ENCODE measurements around the gene AGPAT1. TPM values are rescaled to one million over a fixed set of nuclear protein-coding genes. Genes with fewer than 3 reads are reported as not detected.

AGPAT1 gene
- total and polyA plus RNA-seq, 10 of the 15 experiments (the other 5 are each of a cell fraction or from before 2014, with no cell fraction given) = 13.9 to 39.5 (median 24.7) TPM

DNA sequence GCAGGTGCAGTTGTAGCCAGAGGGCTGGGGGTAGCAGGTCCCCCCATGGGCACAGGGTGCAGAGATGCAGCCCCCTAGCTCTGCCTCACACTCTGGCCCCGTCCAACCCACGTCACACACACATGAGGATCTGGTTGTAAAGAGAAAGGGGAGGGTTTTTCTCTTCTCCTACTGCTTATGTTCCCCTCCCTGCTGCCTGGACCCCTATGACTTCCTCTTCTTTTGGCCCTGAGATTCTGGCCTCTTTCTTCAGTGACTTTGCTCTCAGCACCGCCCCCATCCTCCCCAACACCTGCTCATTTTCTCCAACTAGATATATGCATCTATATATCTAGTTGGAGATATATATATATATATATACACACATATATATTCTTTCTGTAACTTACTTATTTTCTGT is 38.2 kb upstream of the AGPAT1 start:
- Histone ChIP-seq H3K9ac (ENCODE audit: control insufficient read depth, insufficient read depth, low read length) (no peak overlapping the region), H3K27me3 (replicated peaks in 1 of 2; ENCODE audit: control insufficient read depth in 2 of 2, insufficient read depth in 2 of 2, low read length in 1 of 2) (peaks cover 2 to 3% of the 10 kb centered on the region in 2 experiments; a peak in 3 of 4 replicates), H3K4me2 (ENCODE audit: control insufficient read depth, insufficient read depth) (no peak overlapping the region), H3K9me3 (replicated peaks; ENCODE audit: control insufficient read depth, insufficient read depth, low read length) (no peaks in the 10 kb centered on the region), H3K79me2 (ENCODE audit: control insufficient read depth, insufficient read depth, low read length) (no peaks in the 10 kb centered on the region), H3K4me1 (ENCODE audit: control insufficient read depth, insufficient read depth, low read length) (no peaks in the 10 kb centered on the region), H4K20me1 (ENCODE audit: control insufficient read depth, insufficient read depth) (no peaks in the 10 kb centered on the region), H3K36me3 (ENCODE audit: control insufficient read depth in 2 of 2, insufficient read depth in 2 of 2, low read length in 1 of 2) (no peaks in the 10 kb centered on the region), H3K4me3 (no peak overlapping the region), H3K27ac (ENCODE audit: control insufficient read depth, insufficient read depth) (no peak overlapping the region), H2AFZ (ENCODE audit: control insufficient read depth, low read depth, low read length) (no peak overlapping the region)
- intact Hi-C loops (cut with micrococcal nuclease; ENCODE audit: unreplicated experiment) (no loop called here), in situ Hi-C loops (cut with MboI) (no loop called here)
- FAIRE-seq = no peak
- ChIA-PET CTCF (interaction anchor here (0.6 kb wide), 1 partner anchor 11 kb away, joined by 4 read pairs; no protein-coding TSS in a partner anchor), SMC1A (ENCODE audit: uncharacterized antibody, unreplicated experiment) (no interaction called here), RAD21 (ENCODE audit: unreplicated experiment) (no interaction called here), POLR2A (no interaction called here)
- ATAC-seq = no peak
- TF ChIP-seq SPI1 (IDR thresholded peaks at IDR 0.05; ENCODE audit: borderline replicate concordance, insufficient read depth, low read depth, low read length) (0 out of 2 replicates have a peak, but pooled peaks have one; percentile 3), JUNB (IDR thresholded peaks at IDR 0.05) (no peak)
- WGBS (ENCODE audit: insufficient coverage, insufficient replicate concordance, low lambda C conversion rate, missing lambda C conversion rate) = 3% methylated on average over 3 of the region's 3 CpGs
- BruUV-seq (replicated peaks) = no TSS peak
- no peak for DNase-seq (ENCODE audit: low read depth, low spot score)

DNA sequence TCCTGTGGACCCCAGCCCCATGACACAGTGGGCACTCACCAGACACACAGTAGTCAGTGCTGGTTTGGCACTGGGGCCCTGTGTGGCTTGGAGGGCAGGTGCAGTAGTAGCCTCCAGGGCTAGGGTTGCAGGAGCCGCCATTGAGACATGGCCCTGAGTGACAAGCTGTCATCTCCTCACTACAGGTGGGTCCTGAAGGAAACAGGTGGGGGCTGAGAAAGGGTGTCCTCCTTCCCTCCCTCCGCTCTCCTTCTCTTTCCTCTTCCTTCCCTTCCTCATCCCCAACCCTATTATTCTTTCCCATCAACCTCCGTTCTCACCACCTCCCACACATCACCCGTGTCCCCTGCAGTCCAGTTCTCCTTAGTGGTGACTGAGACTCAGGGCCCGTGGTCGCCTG is 37.8 kb upstream of the AGPAT1 start:
- 61% methylated on average over 6 of the region's 6 CpGs for WGBS (ENCODE audit: insufficient coverage, insufficient replicate concordance, low lambda C conversion rate, missing lambda C conversion rate)

More for the DNA sequence above, 37.8 kb upstream of the AGPAT1 start:
- Histone ChIP-seq H3K36me3 (ENCODE audit: control insufficient read depth in 2 of 2, insufficient read depth in 2 of 2, low read length in 1 of 2) (no peaks in the 10 kb centered on the region), H3K27me3 (replicated peaks in 1 of 2; ENCODE audit: control insufficient read depth in 2 of 2, insufficient read depth in 2 of 2, low read length in 1 of 2) (peaks cover 2 to 3% of the 10 kb centered on the region in 2 experiments; a peak in 3 of 4 replicates), H4K20me1 (ENCODE audit: control insufficient read depth, insufficient read depth) (no peaks in the 10 kb centered on the region), H3K79me2 (ENCODE audit: control insufficient read depth, insufficient read depth, low read length) (no peaks in the 10 kb centered on the region), H3K4me1 (ENCODE audit: control insufficient read depth, insufficient read depth, low read length) (no peaks in the 10 kb centered on the region), H3K4me3 (no peak overlapping the region), H3K4me2 (ENCODE audit: control insufficient read depth, insufficient read depth) (no peak overlapping the region), H2AFZ (ENCODE audit: control insufficient read depth, low read depth, low read length) (no peak overlapping the region), H3K9me3 (replicated peaks; ENCODE audit: control insufficient read depth, insufficient read depth, low read length) (no peaks in the 10 kb centered on the region), H3K9ac (ENCODE audit: control insufficient read depth, insufficient read depth, low read length) (no peak overlapping the region), H3K27ac (ENCODE audit: control insufficient read depth, insufficient read depth) (no peak overlapping the region)
- ATAC-seq = no peak
- intact Hi-C loops (cut with micrococcal nuclease; ENCODE audit: unreplicated experiment) = no loop called here
- TF ChIP-seq BACH1 (IDR thresholded peaks at IDR 0.05; ENCODE audit: borderline replicate concordance) = no peak
- TF ChIP-seq MXI1 (IDR thresholded peaks at IDR 0.05; ENCODE audit: low read depth, low read length) = no peak
- TF ChIP-seq USF1 (IDR thresholded peaks at IDR 0.05; ENCODE audit: borderline replicate concordance, extremely low read length, insufficient read depth, low read depth, low read length) = no peak
- TF ChIP-seq, protein P1, sequence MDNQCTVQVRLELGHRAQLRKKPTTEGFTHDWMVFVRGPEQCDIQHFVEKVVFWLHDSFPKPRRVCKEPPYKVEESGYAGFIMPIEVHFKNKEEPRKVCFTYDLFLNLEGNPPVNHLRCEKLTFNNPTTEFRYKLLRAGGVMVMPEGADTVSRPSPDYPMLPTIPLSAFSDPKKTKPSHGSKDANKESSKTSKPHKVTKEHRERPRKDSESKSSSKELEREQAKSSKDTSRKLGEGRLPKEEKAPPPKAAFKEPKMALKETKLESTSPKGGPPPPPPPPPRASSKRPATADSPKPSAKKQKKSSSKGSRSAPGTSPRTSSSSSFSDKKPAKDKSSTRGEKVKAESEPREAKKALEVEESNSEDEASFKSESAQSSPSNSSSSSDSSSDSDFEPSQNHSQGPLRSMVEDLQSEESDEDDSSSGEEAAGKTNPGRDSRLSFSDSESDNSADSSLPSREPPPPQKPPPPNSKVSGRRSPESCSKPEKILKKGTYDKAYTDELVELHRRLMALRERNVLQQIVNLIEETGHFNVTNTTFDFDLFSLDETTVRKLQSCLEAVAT (IDR thresholded peaks at IDR 0.05) = no peak
- TF ChIP-seq TARDBP (IDR thresholded peaks at IDR 0.05; ENCODE audit: borderline replicate concordance) = no peak
- TF ChIP-seq TCF12 (IDR thresholded peaks at IDR 0.05; ENCODE audit: low read depth, low read length) = no peak
- no peak for TF ChIP-seq SREBF1 (IDR thresholded peaks at IDR 0.05; ENCODE audit: low read length)
- TF ChIP-seq PAX8 (IDR thresholded peaks at IDR 0.05) = no peak
- TF ChIP-seq SP1 (IDR thresholded peaks at IDR 0.05; ENCODE audit: low read depth, low read length) = no peak
- no peak for TF ChIP-seq BHLHE40 (IDR thresholded peaks at IDR 0.05; ENCODE audit: borderline replicate concordance in 1 of 2, low read depth in 2 of 2, low read length in 1 of 2)
- no peak for TF ChIP-seq EGR1 (IDR thresholded peaks at IDR 0.05; ENCODE audit: borderline replicate concordance in 1 of 2, low read depth in 2 of 2, low read length in 2 of 2)
- no peak for TF ChIP-seq POLR2AphosphoS2 (IDR thresholded peaks at IDR 0.05; ENCODE audit: low read depth, low read length)
- TF ChIP-seq SREBF2 (IDR thresholded peaks at IDR 0.05; ENCODE audit: low read length) = no peak
- TF ChIP-seq MTA2 (IDR thresholded peaks at IDR 0.05; ENCODE audit: low read depth) = no peak
- TF ChIP-seq MYC (IDR thresholded peaks at IDR 0.05; ENCODE audit: insufficient read depth, insufficient read length, insufficient replicate concordance, low read length, severe bottlenecking) = no peak
- no TSS peak for BruUV-seq (replicated peaks)
- ChIA-PET RAD21 (ENCODE audit: unreplicated experiment) (no interaction called here), POLR2A (no interaction called here), CTCF (interaction anchor here (0.6 kb wide), 1 partner anchor 29 kb away, joined by 3 read pairs; no protein-coding TSS in a partner anchor), SMC1A (ENCODE audit: uncharacterized antibody, unreplicated experiment) (no interaction called here)
- no peak for FAIRE-seq
- in situ Hi-C loops (cut with MboI) = no loop called here
- no peak for DNase-seq (ENCODE audit: low read depth, low spot score)

Measured in GM12878 (cell line).